WTC11 (cell line): ENCODE results near the gene TTI1. TPM values are rescaled to one million over a fixed set of nuclear protein-coding genes. Genes with fewer than 3 reads are reported as not detected.

ENCODE experiments used
- ATAC-seq: fragments of 200-7000 bp; cut with Tn5 transposase; 2 replicates; pipeline ENCODE4 v1.10.0; 2021; ENCODE audit warnings: mild to moderate bottlenecking, moderate library complexity
- CTCF ChIA-PET: fragments of 300-600 bp; sonication (Branson Sonifier 250); formaldehyde crosslinking; loops from one replicate; lab custom pipeline; 2021; ENCODE audit warnings: antibody characterized with exemption; lab: Charles Lee
- POLR2A ChIA-PET: fragments of 350-600 bp; sonication (Branson Sonifier 250); formaldehyde crosslinking; loops from one replicate; lab custom pipeline; 2021; ENCODE audit warnings: antibody characterized with exemption; lab: Charles Lee
- DNase-seq: peaks from one replicate; pipeline ENCODE4 v3.0.0; 2021; ENCODE audit warnings: low spot score
- H3K27ac Mint-ChIP-seq: 2 replicates; pipeline ENCODE4 v1.8.0; 2021; ENCODE audit warnings: mixed read lengths
- H3K27me3 Mint-ChIP-seq: 2 replicates; pipeline ENCODE4 v1.8.0; 2021; ENCODE audit warnings: low read depth, mild to moderate bottlenecking, moderate library complexity, mixed read lengths
- H3K36me3 Mint-ChIP-seq: 2 replicates; pipeline ENCODE4 v1.8.0; 2021; ENCODE audit warnings: mixed read lengths
- H3K4me1 Mint-ChIP-seq: 2 replicates; pipeline ENCODE4 v1.8.0; 2022; ENCODE audit warnings: mixed read lengths
- H3K4me3 Mint-ChIP-seq: 2 replicates; pipeline ENCODE4 v1.8.0; 2021; ENCODE audit warnings: mild to moderate bottlenecking, moderate library complexity, mixed read lengths
- H3K9me3 Mint-ChIP-seq: 2 replicates; pipeline ENCODE4 v1.8.0; 2021; ENCODE audit warnings: mixed read lengths
- ATF1 ChIP-seq: sonication (generic); formaldehyde crosslinking; IDR thresholded peaks from 2 replicates; pipeline ENCODE4 v1.8.1; 2023; ENCODE audit warnings: mild to moderate bottlenecking, moderate library complexity, missing genetic modification reagents
- ATF2 ChIP-seq: sonication (generic); formaldehyde crosslinking; IDR thresholded peaks from 2 replicates; pipeline ENCODE4 v1.8.1; 2022; ENCODE audit warnings: low read depth, missing genetic modification reagents, borderline replicate concordance
- ATF3 ChIP-seq: sonication (generic); formaldehyde crosslinking; conservative IDR thresholded peaks from 2 replicates; pipeline ENCODE4 v1.8.1; 2022; ENCODE audit warnings: mild to moderate bottlenecking, missing genetic modification reagents
- CDX4 ChIP-seq: fragments of 250-450 bp; sonication (Bioruptor Pico); IDR thresholded peaks from 2 replicates; pipeline ENCODE4 v1.9.0; 2021; ENCODE audit warnings: moderate library complexity, mild to moderate bottlenecking, inconsistent platforms, borderline replicate concordance
- CREM ChIP-seq: sonication (generic); formaldehyde crosslinking; IDR thresholded peaks from 2 replicates; pipeline ENCODE4 v1.8.1; 2022; ENCODE audit warnings: mild to moderate bottlenecking, missing genetic modification reagents, moderate library complexity
- E2F4 ChIP-seq: sonication (generic); formaldehyde crosslinking; IDR thresholded peaks from 2 replicates; pipeline ENCODE4 v1.8.1; 2022; ENCODE audit warnings: low read depth, mild to moderate bottlenecking, moderate library complexity, missing genetic modification reagents, borderline replicate concordance
- ESRRA ChIP-seq: sonication (generic); formaldehyde crosslinking; IDR thresholded peaks from 2 replicates; pipeline ENCODE4 v1.8.1; 2022; ENCODE audit warnings: mild to moderate bottlenecking, missing genetic modification reagents, borderline replicate concordance
- ETV6 ChIP-seq: sonication (generic); formaldehyde crosslinking; IDR thresholded peaks from 2 replicates; pipeline ENCODE4 v1.8.1; 2022; ENCODE audit warnings: mild to moderate bottlenecking, missing genetic modification reagents
- FOXP1 ChIP-seq: sonication (generic); formaldehyde crosslinking; IDR thresholded peaks from 2 replicates; pipeline ENCODE4 v1.8.0; 2022; ENCODE audit warnings: missing genetic modification reagents, mild to moderate bottlenecking, moderate library complexity, borderline replicate concordance
- FOXP4 ChIP-seq: sonication (generic); formaldehyde crosslinking; IDR thresholded peaks from 2 replicates; pipeline ENCODE4 v1.8.0; 2022; ENCODE audit warnings: mild to moderate bottlenecking, missing genetic modification reagents
- GABPB1 ChIP-seq: sonication (generic); formaldehyde crosslinking; IDR thresholded peaks from 2 replicates; pipeline ENCODE4 v1.8.1; 2023; ENCODE audit warnings: mild to moderate bottlenecking, missing genetic modification reagents
- GTF2I ChIP-seq: fragments of 250-450 bp; sonication (Bioruptor Pico); conservative IDR thresholded peaks from 2 replicates; pipeline ENCODE4 v1.4.0; 2021; ENCODE audit warnings: mild to moderate bottlenecking
- JAZF1 ChIP-seq: fragments of 250-450 bp; sonication (Bioruptor Pico); IDR thresholded peaks from 2 replicates; pipeline ENCODE4 v1.9.0; 2021; ENCODE audit warnings: moderate library complexity, mild to moderate bottlenecking, inconsistent platforms
- KAT7 ChIP-seq: sonication (generic); formaldehyde crosslinking; IDR thresholded peaks from 2 replicates; pipeline ENCODE4 v1.8.1; 2023; ENCODE audit warnings: missing genetic modification reagents, mild to moderate bottlenecking, borderline replicate concordance
- MYBL2 ChIP-seq: sonication (generic); formaldehyde crosslinking; IDR thresholded peaks from 2 replicates; pipeline ENCODE4 v1.8.1; 2023; ENCODE audit warnings: mild to moderate bottlenecking, moderate library complexity, missing genetic modification reagents
- RORB ChIP-seq: fragments of 250-450 bp; sonication (Bioruptor Pico); IDR thresholded peaks from 2 replicates; pipeline ENCODE4 v1.9.0; 2021; ENCODE audit warnings: mild to moderate bottlenecking
- SMAD3 ChIP-seq: sonication (generic); formaldehyde crosslinking; IDR thresholded peaks from 2 replicates; pipeline ENCODE4 v1.8.0; 2022; ENCODE audit warnings: missing genetic modification reagents, mild to moderate bottlenecking, borderline replicate concordance
- SMAD4 ChIP-seq: sonication (generic); formaldehyde crosslinking; IDR thresholded peaks from 2 replicates; pipeline ENCODE4 v1.8.0; 2022; ENCODE audit warnings: mild to moderate bottlenecking, missing genetic modification reagents
- SP1 ChIP-seq: sonication (generic); formaldehyde crosslinking; conservative IDR thresholded peaks from 2 replicates; pipeline ENCODE4 v1.8.1; 2022; ENCODE audit warnings: missing genetic modification reagents
- TEAD4 ChIP-seq: sonication (generic); formaldehyde crosslinking; IDR thresholded peaks from 2 replicates; pipeline ENCODE4 v1.8.0; 2022; ENCODE audit warnings: mild to moderate bottlenecking, missing genetic modification reagents
- ZBTB43 ChIP-seq: sonication (generic); formaldehyde crosslinking; IDR thresholded peaks from 2 replicates; pipeline ENCODE4 v1.8.1; 2023; ENCODE audit warnings: mild to moderate bottlenecking, missing genetic modification reagents
- ZNF512 ChIP-seq: sonication (generic); formaldehyde crosslinking; IDR thresholded peaks from 2 replicates; pipeline ENCODE4 v1.8.1; 2022; ENCODE audit warnings: missing genetic modification reagents, borderline replicate concordance
- total RNA-seq: library from RNA; stranded (reverse); gene quantifications from 3 replicates; pipeline ENCODE4 v1.2.3, GENCODE V29; 2021

TTI1 gene
- total RNA-seq, 1 experiment from 2014 or later: 43.5 TPM

- no peak for TF ChIP-seq FOXP4
- TF ChIP-seq TEAD4 (CRISPR knock-in tag): no peak
- TF ChIP-seq ESRRA: no peak
- no peak for TF ChIP-seq E2F4 (CRISPR knock-in tag)
- TF ChIP-seq CREM (CRISPR knock-in tag): no peak
- no peak for TF ChIP-seq ATF2
- no peak for TF ChIP-seq JAZF1 (CRISPR knock-in tag)
These were observed 19.4 kb downstream of the TTI1 start (continued) for GRCh38 chr20:38013887-38014286.

- POLR2A ChIA-PET: no interaction called here
- CTCF ChIA-PET: interaction anchor here (1.1 kb wide), 1 partner anchor 45 kb away, joined by 4 read pairs; no protein-coding TSS in a partner anchor
- no peak overlapping the region for H3K27ac Mint-ChIP-seq
These were observed 20.9 kb downstream of the TTI1 start for GRCh38 chr20:38012332-38012731.

GRCh38 chr20:38011696-38012095 lies 21.6 kb downstream of the TTI1 start:
- ChIA-PET POLR2A (no interaction called here), CTCF (interaction anchor here (1.1 kb wide), 1 partner anchor 46 kb away, joined by 4 read pairs; no protein-coding TSS in a partner anchor)
- DNase-seq (no peak), ATAC-seq (no peak)
- Mint-ChIP-seq H3K27ac (no peak overlapping the region), H3K27me3 (no peaks in the 10 kb centered on the region), H3K36me3 (peaks cover 36% of the 10 kb centered on the region), H3K9me3 (no peaks in the 10 kb centered on the region), H3K4me3 (no peak overlapping the region), H3K4me1 (no peaks in the 10 kb centered on the region)
- TF ChIP-seq ATF3 (CRISPR knock-in tag) (no peak), GABPB1 (CRISPR knock-in tag) (no peak), FOXP1 (CRISPR knock-in tag) (no peak), SP1 (CRISPR knock-in tag) (no peak), GTF2I (CRISPR knock-in tag) (no peak), CDX4 (no peak), ATF1 (no peak), ZNF512 (no peak)

More at GRCh38 chr20:38012332-38012731, 20.9 kb downstream of the TTI1 start:
- no peak for TF ChIP-seq ZBTB43 (CRISPR knock-in tag)
- no peak for TF ChIP-seq RORB
- no peak for TF ChIP-seq SMAD4 (CRISPR knock-in tag)
- no peak for TF ChIP-seq ETV6
- no peak for TF ChIP-seq ZNF512
- no peak for TF ChIP-seq ATF1
- TF ChIP-seq SMAD3 (CRISPR knock-in tag): no peak
- TF ChIP-seq MYBL2 (CRISPR knock-in tag): no peak
- no peak for TF ChIP-seq ESRRA
- TF ChIP-seq KAT7 (CRISPR knock-in tag): no peak
- ATAC-seq (no peak), DNase-seq (no peak)
- peaks cover 4% of the 10 kb centered on the region for H3K9me3 Mint-ChIP-seq
- no peak overlapping the region for H3K4me3 Mint-ChIP-seq
- no peaks in the 10 kb centered on the region for H3K27me3 Mint-ChIP-seq
- H3K36me3 Mint-ChIP-seq: peaks cover 42% of the 10 kb centered on the region
- H3K4me1 Mint-ChIP-seq: no peaks in the 10 kb centered on the region
